ENCODE results near the gene SLC12A3. TPM values are rescaled to one million over a fixed set of nuclear protein-coding genes. Genes with fewer than 3 reads are reported as not detected.

The SLC12A3 gene, protein sequence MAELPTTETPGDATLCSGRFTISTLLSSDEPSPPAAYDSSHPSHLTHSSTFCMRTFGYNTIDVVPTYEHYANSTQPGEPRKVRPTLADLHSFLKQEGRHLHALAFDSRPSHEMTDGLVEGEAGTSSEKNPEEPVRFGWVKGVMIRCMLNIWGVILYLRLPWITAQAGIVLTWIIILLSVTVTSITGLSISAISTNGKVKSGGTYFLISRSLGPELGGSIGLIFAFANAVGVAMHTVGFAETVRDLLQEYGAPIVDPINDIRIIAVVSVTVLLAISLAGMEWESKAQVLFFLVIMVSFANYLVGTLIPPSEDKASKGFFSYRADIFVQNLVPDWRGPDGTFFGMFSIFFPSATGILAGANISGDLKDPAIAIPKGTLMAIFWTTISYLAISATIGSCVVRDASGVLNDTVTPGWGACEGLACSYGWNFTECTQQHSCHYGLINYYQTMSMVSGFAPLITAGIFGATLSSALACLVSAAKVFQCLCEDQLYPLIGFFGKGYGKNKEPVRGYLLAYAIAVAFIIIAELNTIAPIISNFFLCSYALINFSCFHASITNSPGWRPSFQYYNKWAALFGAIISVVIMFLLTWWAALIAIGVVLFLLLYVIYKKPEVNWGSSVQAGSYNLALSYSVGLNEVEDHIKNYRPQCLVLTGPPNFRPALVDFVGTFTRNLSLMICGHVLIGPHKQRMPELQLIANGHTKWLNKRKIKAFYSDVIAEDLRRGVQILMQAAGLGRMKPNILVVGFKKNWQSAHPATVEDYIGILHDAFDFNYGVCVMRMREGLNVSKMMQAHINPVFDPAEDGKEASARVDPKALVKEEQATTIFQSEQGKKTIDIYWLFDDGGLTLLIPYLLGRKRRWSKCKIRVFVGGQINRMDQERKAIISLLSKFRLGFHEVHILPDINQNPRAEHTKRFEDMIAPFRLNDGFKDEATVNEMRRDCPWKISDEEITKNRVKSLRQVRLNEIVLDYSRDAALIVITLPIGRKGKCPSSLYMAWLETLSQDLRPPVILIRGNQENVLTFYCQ
- total RNA-seq, result not detected in 2 replicates

- DNase-seq (ENCODE audit: extremely low read depth, low read depth, low spot score), result no peak
These were observed at the start of gene SLC12A3 for GRCh38 chr16:56864960-56865359. Gene SLC12A3, plus strand, starts transcription at chr16:56865207. Its CDS starts 29 bp downstream, at chr16:56865236.

GRCh38 chr16:56815721-56816120, 49.3 kb upstream of the SLC12A3 start:
- DNase-seq (ENCODE audit: extremely low read depth, low read depth, low spot score), result no peak

- DNase-seq (ENCODE audit: extremely low read depth, low read depth, low spot score), result no peak
These were observed 48.0 kb upstream of the SLC12A3 start for GRCh38 chr16:56817056-56817455.

DNA sequence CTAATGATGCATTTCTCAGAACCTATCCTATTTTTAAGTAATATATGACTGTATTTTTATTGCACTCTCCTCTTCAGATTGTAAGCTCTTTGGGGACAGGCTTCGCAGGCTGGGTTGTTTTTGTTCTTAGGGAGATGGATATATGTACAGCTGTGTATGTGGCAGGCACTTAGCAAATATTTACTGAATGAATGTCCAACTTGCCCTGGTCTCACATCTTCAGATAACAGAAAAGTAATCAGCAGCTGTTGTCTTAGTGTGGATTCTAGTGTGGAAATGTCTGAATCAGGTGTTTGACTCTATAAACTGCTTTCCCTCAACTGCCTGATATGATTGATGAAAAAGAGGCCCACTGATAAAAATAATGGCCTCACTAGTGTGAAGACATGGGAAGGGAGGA, 47.1 kb upstream of the SLC12A3 start:
- no peak for DNase-seq (ENCODE audit: extremely low read depth, low read depth, low spot score)

- no peak for DNase-seq (ENCODE audit: extremely low read depth, low read depth, low spot score)
These were observed 41.8 kb upstream of the SLC12A3 start for GRCh38 chr16:56823081-56823733.

DNA sequence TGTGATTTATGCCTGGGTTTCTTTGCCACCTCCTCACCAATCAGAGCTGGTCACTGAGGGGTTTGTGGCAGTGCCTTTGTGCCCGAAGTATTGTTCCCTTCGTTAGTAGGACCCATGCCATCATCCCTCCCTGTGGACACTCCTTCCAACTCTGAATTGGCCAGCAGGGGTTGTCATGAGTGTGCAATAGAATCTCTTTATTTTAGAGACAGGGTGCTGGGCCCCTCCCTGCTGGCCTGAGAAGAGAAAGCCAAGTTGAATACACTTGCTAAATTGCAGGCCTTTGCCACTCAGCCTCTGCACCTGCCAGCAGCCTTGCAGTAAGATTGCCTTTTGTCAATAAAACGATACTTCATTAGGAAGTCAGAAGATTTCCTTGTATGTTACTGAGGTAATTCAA, 40.7 kb upstream of the SLC12A3 start:
- no peak for DNase-seq (ENCODE audit: extremely low read depth, low read depth, low spot score)

- no peak for DNase-seq (ENCODE audit: extremely low read depth, low read depth, low spot score)
These were observed 40.2 kb upstream of the SLC12A3 start for GRCh38 chr16:56824804-56825203.

GRCh38 chr16:56825826-56826225, 39.2 kb upstream of the SLC12A3 start:
- DNase-seq (ENCODE audit: extremely low read depth, low read depth, low spot score), result no peak

GRCh38 chr16:56828647-56829046, 36.4 kb upstream of the SLC12A3 start:
- no peak for DNase-seq (ENCODE audit: extremely low read depth, low read depth, low spot score)

DNA sequence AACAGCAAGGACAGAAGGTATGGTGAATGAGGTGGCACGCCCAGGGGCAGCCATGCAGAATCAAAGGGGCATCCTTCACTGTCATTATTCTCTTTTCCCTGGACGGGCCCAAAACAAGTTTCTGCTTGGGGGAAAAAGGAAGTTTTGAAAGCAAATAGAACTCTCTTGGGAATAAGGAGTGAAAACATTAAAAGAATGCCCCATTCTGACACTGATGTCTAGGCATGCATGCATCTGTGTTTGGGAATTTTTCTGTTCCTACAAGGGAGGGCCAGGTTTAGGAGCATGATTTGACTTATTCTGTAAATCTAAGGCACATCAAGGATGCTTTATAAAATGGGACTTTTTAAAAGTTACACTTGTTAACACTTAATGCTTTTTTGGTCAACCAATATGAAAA, 34.3 kb upstream of the SLC12A3 start:
- no peak for DNase-seq (ENCODE audit: extremely low read depth, low read depth, low spot score)

DNA sequence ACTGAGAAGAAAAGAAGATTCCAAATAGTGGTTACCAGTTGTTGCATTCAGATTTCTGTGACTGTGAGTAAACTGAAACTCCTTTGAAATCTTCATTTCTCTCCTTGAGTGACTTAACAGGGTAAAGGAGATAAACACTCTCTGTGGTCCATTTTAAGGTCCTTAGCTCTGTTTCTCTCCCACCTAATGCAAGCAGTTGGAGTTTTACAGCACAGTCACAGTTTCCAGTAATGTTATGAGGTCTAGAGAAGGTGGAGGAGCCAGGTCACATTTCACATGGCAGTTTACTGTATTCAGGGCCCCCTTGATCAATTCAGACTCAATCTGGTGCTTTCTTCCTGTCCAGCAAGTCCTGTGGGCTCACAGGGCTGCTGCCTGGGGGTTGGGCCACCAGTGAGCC, 32.2 kb upstream of the SLC12A3 start:
- DNase-seq (ENCODE audit: extremely low read depth, low read depth, low spot score), result no peak

- no peak for DNase-seq (ENCODE audit: extremely low read depth, low read depth, low spot score)
These were observed 31.6 kb upstream of the SLC12A3 start for GRCh38 chr16:56833243-56833970.

DNA sequence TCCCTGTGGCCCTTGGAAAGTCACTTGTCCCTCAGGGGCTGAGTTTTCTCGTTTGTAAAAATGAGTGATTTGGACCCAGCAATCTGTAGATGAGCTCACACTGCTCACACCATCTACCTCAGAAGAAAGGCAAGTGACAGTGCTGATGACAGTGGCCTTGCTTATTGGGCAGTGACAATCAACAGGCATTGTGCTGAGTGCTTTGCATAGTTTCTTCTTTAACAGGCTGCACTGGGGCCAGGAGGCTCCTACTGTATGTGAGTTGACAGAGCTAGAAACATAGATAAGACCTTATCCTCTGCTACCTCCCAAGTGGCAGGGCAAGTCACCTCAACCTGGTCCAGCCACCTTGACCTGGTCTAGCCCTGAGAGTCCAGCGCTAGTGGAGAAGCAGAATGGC, 29.7 kb upstream of the SLC12A3 start:
- no peak for DNase-seq (ENCODE audit: extremely low read depth, low read depth, low spot score)

DNA sequence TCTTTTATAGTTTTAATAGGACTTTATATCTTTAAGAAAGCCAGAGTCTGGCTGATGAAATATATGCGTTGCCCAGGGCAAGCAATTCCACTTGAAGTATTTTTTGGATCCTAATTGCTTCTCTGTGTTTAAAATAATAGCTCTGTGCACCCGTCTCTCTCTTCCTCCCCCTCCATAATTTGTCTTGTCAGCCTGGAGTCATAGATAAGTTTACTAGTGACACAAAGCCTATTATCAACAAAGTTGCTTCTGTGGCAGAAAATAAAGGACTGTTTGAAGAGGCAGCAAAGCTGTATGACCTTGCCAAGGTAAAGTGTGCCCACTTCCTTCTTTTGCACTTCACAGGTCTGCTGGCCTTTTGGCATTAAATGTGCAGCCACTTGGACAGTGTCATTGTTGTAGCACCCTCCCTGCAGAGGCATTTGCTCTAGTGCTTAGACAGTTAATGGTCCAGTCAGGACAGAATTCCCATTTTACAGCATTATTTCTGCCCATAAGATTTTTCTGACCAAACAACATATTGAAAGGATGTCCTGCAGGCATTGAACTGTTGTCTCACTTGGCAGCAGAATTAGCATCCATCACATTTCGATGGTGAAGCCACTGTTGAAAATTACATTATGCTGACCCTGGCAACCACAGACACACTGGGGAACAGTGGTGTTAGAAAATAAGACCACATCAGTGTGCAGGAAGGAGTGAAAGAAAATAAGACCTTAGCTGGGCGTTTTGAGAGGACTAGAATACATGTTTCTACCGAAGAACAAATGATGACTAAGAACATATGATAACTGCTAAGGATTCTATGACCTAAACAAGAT, 28.4 kb upstream of the SLC12A3 start:
- no peak for DNase-seq (ENCODE audit: extremely low read depth, low read depth, low spot score)

DNA sequence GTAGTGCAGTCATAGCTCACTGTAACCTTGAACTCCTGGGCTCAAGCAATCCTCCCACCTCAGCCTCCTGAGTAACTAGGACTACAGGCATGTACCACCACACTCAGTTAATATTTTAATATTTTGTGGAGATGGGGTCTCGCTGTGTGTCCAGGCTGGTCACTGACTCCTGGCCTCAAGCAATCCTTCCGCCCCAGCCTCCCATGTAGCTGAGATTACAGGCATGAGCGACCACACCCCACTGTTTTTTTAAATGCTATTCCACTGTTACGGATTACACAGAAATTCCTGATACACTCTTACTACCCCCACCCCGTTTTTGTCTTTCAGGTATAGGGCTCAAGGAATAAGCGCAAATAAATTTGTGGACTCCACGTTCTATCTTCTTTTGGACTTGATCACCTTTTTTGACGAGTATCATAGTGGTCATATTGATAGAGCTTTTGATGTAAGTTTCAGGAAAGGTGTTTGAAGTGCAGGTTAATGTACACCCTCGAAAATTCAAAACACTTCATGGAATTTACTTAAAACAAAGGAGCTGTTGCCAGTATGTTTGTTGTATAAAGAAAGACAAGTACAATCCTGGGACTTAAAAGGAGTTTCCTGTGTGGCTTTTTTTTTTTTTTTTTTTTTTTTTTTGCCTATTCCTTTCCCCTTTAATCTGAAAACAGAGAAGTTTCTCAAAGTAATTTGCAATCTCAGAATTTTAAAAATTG, 26.2 kb upstream of the SLC12A3 start:
- no peak for DNase-seq (ENCODE audit: extremely low read depth, low read depth, low spot score)

DNA sequence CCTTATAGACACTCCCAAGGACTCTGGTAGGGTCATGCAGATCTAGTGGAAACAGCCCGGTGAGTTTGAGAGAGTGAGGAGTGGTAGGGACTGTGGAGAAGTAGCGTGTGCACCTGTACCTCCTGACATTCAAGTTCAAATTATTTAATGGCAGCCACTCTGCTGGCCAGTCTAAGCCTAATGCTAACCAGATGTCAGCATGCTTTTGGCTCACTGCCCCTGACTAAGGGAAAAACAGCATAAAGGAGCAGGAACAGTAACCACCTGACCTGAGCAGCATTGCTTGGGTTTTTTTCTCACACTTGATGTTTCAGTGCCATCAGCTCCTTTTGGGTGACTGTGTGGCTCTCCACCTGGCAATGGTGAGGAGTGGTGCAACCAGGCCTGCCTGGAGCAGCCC, 23.8 kb upstream of the SLC12A3 start:
- DNase-seq (ENCODE audit: extremely low read depth, low read depth, low spot score), result no peak

- DNase-seq (ENCODE audit: extremely low read depth, low read depth, low spot score), result no peak
These were observed 23.3 kb upstream of the SLC12A3 start for GRCh38 chr16:56841659-56842058.

- no peak for DNase-seq (ENCODE audit: extremely low read depth, low read depth, low spot score)
These were observed 22.9 kb upstream of the SLC12A3 start for GRCh38 chr16:56842133-56842532.

GRCh38 chr16:56844056-56844455, 21.0 kb upstream of the SLC12A3 start:
- no peak for DNase-seq (ENCODE audit: extremely low read depth, low read depth, low spot score)
